A549 treated with GW870086 at 1 μM for 4 hours (cell line): ENCODE data around the gene FAM120C. TPM values are rescaled to one million over a fixed set of nuclear protein-coding genes. Genes with fewer than 3 reads are reported as not detected.

ENCODE experiments used
- total RNA-seq: library from RNA; stranded (reverse); fragments of 200-300 nt; extraction: Qiagen RNA extraction; gene quantifications from 5 replicates; pipeline ENCODE4 v1.2.3, GENCODE V29; 2022; ENCODE audit warnings: low read depth

The FAM120C gene
- total RNA-seq = 3.1 to 5.7 TPM (median 4.6 TPM) in 5 replicates

GRCh38 chrX:54182864-54183613 is at the start of gene FAM120C:
FAM120C (minus strand) TSS chrX:54183254; CDS start chrX:54183198, 56 bp downstream.

GRCh38 chrX:54044126-54044876 is 138.8 kb downstream of the FAM120C start, which contains the start of gene PHF8:
PHF8 (minus strand) TSS chrX:54044473; CDS start chrX:54042728, 1,745 bp downstream.

Other genes starting within 250 kb of the FAM120C start
- gene PHF8, start 138.8 kb downstream of the FAM120C start, total RNA-seq = 11.8 to 14.1 TPM (median 12.7 TPM) in 5 replicates
- gene WNK3, start 174.8 kb upstream of the FAM120C start, total RNA-seq = 0.03 to 0.07 TPM (median 0.05 TPM) in 4 of 5 replicates, not detected in the other